HG03442 (cell line): Measurements from ENCODE around the gene WDR70.
"Not testable (repeated sequence)": the region's sequence is repeated elsewhere in the genome, so short reads cannot be mapped to it uniquely, and the experiment has no call there.

Experiments
- ATAC-seq: cut with Tn5 transposase; IDR thresholded peaks from one replicate; pipeline ENCODE4 v1.9.1; 2021; ENCODE audit warnings: mild to moderate bottlenecking, moderate library complexity; ENCODE audit not compliant: unreplicated experiment

WDR70 gene

DNA sequence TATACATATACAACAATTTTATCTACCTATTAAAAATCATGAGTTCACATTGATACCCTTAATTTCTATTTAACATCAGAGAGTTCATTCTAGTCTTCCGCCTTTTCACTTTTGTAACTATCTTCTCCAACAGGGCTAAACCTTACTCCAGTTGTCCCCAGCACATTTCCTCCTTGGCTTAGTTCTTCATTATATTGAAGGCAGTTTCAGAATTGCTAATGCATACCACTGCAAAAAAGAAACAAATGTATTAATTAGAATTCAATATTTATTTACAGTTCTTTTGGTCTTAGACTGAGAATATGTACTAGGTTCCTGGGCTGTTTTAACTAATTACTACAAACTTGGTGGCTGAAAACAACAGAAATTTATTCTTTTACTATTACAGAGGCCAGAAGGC is 132.5 kb downstream of the WDR70 start:
- ATAC-seq: no peak

- ATAC-seq: no peak
These were observed 135.8 kb downstream of the WDR70 start for GRCh38 chr5:37514946-37515345.

DNA sequence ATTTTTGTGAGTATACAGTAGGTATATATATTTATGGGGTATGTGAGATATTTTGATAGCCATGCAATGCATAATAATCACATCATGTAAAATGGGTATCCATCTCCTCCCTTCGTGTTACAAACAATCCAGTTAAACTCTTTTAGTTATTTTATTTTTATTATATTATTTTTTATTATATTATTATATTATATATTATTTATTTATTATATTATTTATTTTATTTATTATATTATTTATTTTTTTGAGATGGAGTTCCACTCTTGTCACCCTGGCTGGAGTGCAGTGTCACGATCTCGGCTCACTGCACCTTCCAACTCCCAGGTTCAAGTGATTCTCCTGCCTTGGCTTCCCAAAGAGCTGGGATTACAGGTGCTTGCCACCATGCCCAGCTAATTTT is 138.6 kb downstream of the WDR70 start:
- ATAC-seq: no peak

GRCh38 chr5:37518356-37518755 is 139.2 kb downstream of the WDR70 start:
- ATAC-seq: not testable (repeated sequence)

- ATAC-seq: no peak
These were observed 140.2 kb downstream of the WDR70 start for GRCh38 chr5:37519304-37519703.

GRCh38 chr5:37519807-37520206 is 140.7 kb downstream of the WDR70 start:
- no peak for ATAC-seq

GRCh38 chr5:37520811-37521210 is 141.7 kb downstream of the WDR70 start:
- no peak for ATAC-seq

GRCh38 chr5:37532976-37533740 is 154.0 kb downstream of the WDR70 start:
- no peak for ATAC-seq

- no peak for ATAC-seq
These were observed 154.7 kb downstream of the WDR70 start for GRCh38 chr5:37533851-37534250.

GRCh38 chr5:37539459-37539858 is 160.3 kb downstream of the WDR70 start:
- no peak for ATAC-seq

DNA sequence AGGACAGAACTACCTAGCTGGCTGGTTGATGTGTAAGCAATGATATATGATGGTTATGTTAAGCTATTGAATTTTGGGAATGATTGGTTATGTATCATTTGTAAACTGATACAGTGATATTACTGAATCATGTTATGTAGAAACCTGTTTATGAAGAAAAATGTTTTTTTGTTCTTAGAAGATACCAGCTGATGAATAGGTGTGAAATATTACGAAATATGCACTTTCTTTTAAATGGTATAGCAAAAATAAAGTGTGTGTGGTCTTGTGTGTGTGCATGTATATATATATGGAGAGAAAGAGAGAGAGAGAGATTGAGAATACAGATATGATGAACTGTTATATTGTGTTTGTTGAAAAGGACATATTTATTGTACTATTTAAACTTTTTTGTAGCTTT is 164.1 kb downstream of the WDR70 start:
- ATAC-seq: no peak

GRCh38 chr5:37549411-37549810 is 170.3 kb downstream of the WDR70 start:
- no peak for ATAC-seq

GRCh38 chr5:37552161-37552560 is 173.0 kb downstream of the WDR70 start:
- no peak for ATAC-seq

GRCh38 chr5:37552770-37553719 is 173.9 kb downstream of the WDR70 start:
- ATAC-seq: no peak

- ATAC-seq: no peak
These were observed 174.7 kb downstream of the WDR70 start for GRCh38 chr5:37553720-37554404.

GRCh38 chr5:37554405-37554739 is 175.3 kb downstream of the WDR70 start:
- ATAC-seq: no peak

DNA sequence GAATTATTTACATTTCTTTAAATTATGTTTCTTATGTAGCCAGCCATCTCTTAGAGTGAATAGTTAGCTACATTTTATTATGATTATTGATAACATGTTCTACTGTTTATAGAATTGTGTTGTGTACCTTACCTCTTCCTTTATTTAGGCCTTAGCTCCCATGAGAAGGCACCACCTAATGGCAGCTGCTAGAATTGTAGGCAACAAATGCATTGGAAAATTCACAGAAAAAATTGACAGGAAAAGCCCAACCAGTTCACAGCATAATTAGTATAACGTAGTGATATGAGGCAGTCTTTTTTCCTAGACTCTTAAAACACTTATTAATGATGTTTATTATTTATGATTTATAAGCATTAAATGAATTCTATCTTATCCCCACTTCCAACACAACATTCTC is 175.8 kb downstream of the WDR70 start:
- ATAC-seq: no peak

DNA sequence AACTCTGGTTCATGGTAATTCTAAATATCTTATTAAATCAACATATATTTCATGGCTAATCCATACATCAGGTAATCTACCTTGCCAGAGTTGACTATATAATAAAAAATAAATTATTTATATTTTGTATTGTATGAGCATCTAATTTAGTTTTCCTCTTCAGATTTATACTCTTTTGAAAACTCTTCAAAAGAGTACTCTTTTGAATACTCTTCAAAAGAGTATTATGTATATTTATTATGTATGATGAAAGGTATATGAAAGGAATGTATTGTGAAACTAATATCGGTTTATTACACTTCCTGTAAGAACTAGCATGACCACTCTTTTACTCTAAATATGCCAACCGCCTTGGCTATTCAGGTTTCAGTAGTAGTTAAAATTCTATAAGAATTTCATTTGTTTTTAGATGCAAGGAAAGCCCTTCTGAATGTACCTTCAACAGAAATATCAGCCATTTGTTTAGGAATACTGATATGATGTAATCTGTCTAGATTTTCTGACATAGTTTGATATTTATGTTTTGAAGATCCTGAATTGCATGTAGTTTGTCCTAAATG is 178.7 kb downstream of the WDR70 start:
- no peak for ATAC-seq

DNA sequence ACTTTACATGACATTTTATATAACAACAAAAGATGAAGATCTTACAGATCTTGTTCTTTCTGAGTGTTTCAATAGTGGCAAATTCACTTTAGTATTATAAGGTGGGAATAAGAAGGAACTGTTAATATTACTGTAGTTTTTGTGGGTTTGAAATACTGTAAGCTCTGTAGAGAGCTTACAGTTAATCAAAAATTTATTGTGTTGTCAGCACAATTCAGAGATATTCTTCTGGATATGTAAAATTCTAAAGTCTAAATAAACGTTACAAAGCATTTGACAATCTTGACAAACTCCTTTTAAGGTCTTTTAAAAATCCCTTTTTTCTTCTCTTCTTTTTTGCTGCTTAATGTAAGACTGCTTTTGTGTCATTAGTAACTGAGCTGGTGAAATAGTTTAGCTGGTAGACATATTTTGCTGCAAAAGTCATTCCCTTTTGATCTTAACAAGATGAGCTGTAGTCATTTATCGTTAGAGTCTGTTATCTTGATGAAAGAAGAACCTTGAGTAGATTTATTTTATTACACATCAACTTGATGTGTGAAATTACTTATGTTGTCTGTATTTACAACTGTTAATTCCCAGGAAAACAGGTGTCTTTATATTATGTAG is 186.0 kb downstream of the WDR70 start:
- no peak for ATAC-seq

DNA sequence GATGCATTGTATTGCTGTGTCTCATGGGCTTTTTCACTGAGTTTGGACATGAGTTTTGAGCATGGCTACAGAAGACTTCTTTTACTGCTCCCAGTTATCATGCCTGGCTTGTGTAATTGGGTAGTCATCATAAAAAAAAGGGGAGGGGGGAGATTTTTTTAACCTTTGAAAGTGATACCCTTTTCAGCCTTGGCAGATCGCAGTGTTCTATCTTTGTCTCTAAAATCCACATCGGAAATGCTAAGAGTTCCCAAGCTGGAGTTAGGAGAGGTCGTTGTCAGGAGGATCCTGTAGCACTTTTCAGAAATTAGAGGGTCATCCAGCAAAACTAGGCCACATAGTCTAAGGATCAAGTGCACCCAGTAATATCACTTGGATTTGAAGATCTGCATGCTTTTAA is 188.4 kb downstream of the WDR70 start:
- ATAC-seq: no peak
